GM18870 (cell line): ENCODE data around the gene CYTL1.

Experiments used
- ATAC-seq: cut with Tn5 transposase; IDR thresholded peaks from one replicate; pipeline ENCODE4 v1.9.1; 2021; ENCODE audit warnings: moderate library complexity; ENCODE audit not compliant: unreplicated experiment

CYTL1 gene

DNA sequence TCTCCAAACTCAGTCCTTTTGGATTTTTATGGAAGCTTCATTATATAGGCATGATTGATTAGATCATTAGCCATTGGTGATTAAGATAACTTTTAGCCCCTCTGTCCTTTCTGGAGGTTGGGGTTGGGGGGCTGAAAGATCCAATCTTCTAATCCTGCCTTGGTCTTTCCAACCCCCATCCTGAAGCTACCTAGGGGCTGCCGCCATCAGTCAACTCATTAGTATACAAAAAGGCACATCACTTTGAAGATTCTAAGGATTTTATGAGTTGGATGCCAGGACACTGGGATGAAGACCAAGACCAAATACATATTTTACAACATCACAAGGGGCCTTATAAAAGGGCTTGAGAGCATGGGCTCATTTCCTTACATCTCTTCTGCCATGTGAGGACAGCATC lies 47.5 kb downstream of the CYTL1 start:
- ATAC-seq = no peak

DNA sequence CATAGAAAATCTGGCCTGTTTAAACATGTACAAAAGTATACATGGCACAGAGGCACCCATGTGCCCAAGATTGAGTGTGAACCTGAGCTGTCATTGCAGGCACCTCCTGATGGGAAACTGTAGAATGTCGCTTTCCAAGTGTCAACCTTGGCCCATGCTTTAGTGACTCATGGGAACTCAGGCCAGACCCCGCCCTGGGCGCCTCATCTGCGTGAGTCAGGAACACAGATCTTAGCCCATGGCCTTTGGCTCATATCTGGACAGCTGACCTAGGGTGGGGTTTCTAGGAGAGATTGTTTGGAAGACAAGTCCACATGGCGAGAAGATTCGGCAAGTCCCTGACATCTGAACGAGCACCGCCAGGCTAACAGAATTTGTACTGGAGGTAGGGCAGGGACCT lies 50.0 kb downstream of the CYTL1 start:
- no peak for ATAC-seq

DNA sequence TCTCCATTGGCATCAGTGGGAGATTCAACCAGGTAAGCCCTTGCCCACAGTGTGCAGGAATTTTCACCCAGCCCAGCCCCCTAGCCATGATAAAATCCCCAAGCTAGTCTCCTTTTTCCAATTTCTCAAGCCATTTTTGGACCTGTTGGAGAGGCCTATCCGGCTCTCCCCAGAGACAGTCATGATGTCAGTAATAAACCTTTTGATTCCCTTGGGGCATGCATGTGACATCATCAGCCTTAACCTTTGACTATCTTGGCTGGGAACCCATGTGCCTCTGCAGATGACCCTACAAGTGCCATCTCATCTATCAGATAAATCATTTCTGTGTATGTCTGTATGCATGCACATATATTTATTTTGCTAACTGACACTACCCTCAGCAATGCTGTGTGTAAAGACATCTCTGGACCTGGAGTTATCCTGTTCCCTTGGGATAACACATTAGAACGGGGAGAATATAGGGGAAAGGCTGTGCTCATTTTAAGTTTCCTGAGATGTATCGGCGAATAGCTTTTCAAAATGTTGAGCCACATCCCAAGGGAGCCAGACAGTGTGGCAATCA lies 51.0 kb downstream of the CYTL1 start:
- no peak for ATAC-seq
